Measurements from ENCODE around the gene SLC17A7.
A peak's percentile ranks its signal among the peaks of the same experiment; 100 is the strongest.

Gene SLC17A7

DNA sequence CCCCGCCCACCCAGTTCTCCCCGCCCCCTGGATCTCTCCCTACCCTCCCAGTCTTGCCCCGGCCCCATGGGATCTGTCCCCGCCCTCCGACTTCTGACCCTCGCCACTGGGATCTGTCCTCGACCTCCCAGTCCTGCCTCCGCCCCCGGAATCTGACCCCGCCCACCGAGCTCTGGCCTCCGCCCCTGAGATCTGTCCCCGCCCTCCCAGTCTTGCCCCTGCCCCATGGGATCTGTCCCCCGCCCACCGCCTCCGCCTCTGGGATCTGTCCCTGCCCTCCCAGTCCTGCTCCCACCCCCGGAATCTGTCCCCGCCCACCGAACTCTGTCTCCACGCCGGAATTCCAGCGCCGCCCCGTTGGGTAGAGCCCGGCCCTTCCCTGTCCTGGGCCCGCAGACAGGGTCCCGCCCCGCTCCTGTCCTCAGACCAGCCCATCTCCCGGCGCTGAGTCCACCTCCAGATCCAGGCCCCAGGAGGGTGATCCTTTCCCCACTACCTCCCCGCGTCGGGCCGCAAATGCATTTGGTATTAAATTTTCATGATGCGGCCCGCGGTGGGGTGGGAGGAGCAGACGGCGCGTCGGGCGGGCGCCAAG lies 1.5 kb upstream of the SLC17A7 start:
- Mint-ChIP-seq H3K4me1 (peaks cover 27% of the 10 kb centered on the region), H3K27ac (peak overlapping the region; percentile 44 to 88 (median 73)), H3K27me3 (ENCODE audit: low read depth) (peaks cover 62% of the 10 kb centered on the region), H3K4me3 (peak overlapping the region; percentile 79 to 82 (median 82)), H3K9me3 (no peaks in the 10 kb centered on the region), H3K36me3 (ENCODE audit: low read depth) (peaks cover 3% of the 10 kb centered on the region)
- TF ChIP-seq CTCF (IDR thresholded peaks at IDR 0.05; ENCODE audit: unreplicated experiment in 3 of 3) = no peak

GRCh38 chr19:49442354-49442753 lies 1.0 kb upstream of the SLC17A7 start:
- Mint-ChIP-seq H3K4me3 (peak overlapping the region; percentile 79 to 82 (median 82)), H3K9me3 (no peaks in the 10 kb centered on the region), H3K27ac (peak overlapping the region; percentile 44 to 88 (median 73)), H3K4me1 (peaks cover 27% of the 10 kb centered on the region), H3K27me3 (ENCODE audit: low read depth) (peaks cover 68% of the 10 kb centered on the region), H3K36me3 (ENCODE audit: low read depth) (peaks cover 3% of the 10 kb centered on the region)
- no peak for TF ChIP-seq CTCF (IDR thresholded peaks at IDR 0.05; ENCODE audit: unreplicated experiment in 3 of 3)

- TF ChIP-seq CTCF (IDR thresholded peaks at IDR 0.05; ENCODE audit: unreplicated experiment in 3 of 3) = no peak
- H3K36me3 Mint-ChIP-seq (ENCODE audit: low read depth) = peaks cover 3% of the 10 kb centered on the region
- peaks cover 27% of the 10 kb centered on the region for H3K4me1 Mint-ChIP-seq
- peak overlapping the region; percentile 79 to 82 (median 82) for H3K4me3 Mint-ChIP-seq
- H3K27ac Mint-ChIP-seq = peak overlapping the region; percentile 3 to 88 (median 44)
- H3K27me3 Mint-ChIP-seq (ENCODE audit: low read depth) = peaks cover 72% of the 10 kb centered on the region
- H3K9me3 Mint-ChIP-seq = no peaks in the 10 kb centered on the region
Measured at GRCh38 chr19:49441960-49442350, 628 bp upstream of the SLC17A7 start.

GRCh38 chr19:49440439-49441209 lies 703 bp downstream of the SLC17A7 start:
- no peak for TF ChIP-seq CTCF (IDR thresholded peaks at IDR 0.05; ENCODE audit: unreplicated experiment in 3 of 3)
- Mint-ChIP-seq H3K27ac (peak overlapping the region in 1 of 3 experiments; percentile 26), H3K4me1 (peaks cover 27% of the 10 kb centered on the region), H3K9me3 (no peaks in the 10 kb centered on the region), H3K27me3 (ENCODE audit: low read depth) (peaks cover 85% of the 10 kb centered on the region), H3K4me3 (peak overlapping the region; percentile 77 to 83 (median 79)), H3K36me3 (ENCODE audit: low read depth) (no peaks in the 10 kb centered on the region)

- Mint-ChIP-seq H3K4me1 (peaks cover 27% of the 10 kb centered on the region), H3K9me3 (no peaks in the 10 kb centered on the region), H3K36me3 (ENCODE audit: low read depth) (no peaks in the 10 kb centered on the region), H3K4me3 (peak overlapping the region; percentile 31 to 43 (median 43)), H3K27ac (no peak overlapping the region), H3K27me3 (ENCODE audit: low read depth) (peaks cover 89% of the 10 kb centered on the region)
- no peak for TF ChIP-seq CTCF (IDR thresholded peaks at IDR 0.05; ENCODE audit: unreplicated experiment in 3 of 3)
Measured at GRCh38 chr19:49439836-49440235, 1.5 kb downstream of the SLC17A7 start.

Measured in nephron (organoid).